HG03575 (cell line): ENCODE measurements around the gene SLC39A9.
"Not testable (repeated sequence)": the region's sequence is repeated elsewhere in the genome, so short reads cannot be mapped to it uniquely, and the experiment has no call there.

ENCODE experiments used
- ATAC-seq: cut with Tn5 transposase; IDR thresholded peaks from one replicate; pipeline ENCODE4 v1.9.1; 2021; ENCODE audit not compliant: unreplicated experiment, insufficient number of reproducible peaks, low FRiP score; ENCODE audit errors: extremely low read depth

Gene SLC39A9

GRCh38 chr14:69408331-69408960 lies 10.0 kb downstream of the SLC39A9 start:
- no peak for ATAC-seq

GRCh38 chr14:69413483-69413882 lies 15.0 kb downstream of the SLC39A9 start:
- ATAC-seq, result no peak

- not testable (repeated sequence) for ATAC-seq
These were observed 17.6 kb downstream of the SLC39A9 start for GRCh38 chr14:69416087-69416486.

- no peak for ATAC-seq
These were observed 24.8 kb downstream of the SLC39A9 start for GRCh38 chr14:69423279-69423678.

GRCh38 chr14:69424149-69424923 lies 25.8 kb downstream of the SLC39A9 start:
- ATAC-seq, result no peak

GRCh38 chr14:69427596-69427995 lies 29.1 kb downstream of the SLC39A9 start:
- ATAC-seq, result no peak

- no peak for ATAC-seq
These were observed 30.0 kb downstream of the SLC39A9 start for GRCh38 chr14:69428289-69428998.

- no peak for ATAC-seq
These were observed 31.2 kb downstream of the SLC39A9 start for GRCh38 chr14:69429643-69430042.

GRCh38 chr14:69430306-69430939 lies 31.9 kb downstream of the SLC39A9 start:
- no peak for ATAC-seq

GRCh38 chr14:69432364-69432763 lies 33.9 kb downstream of the SLC39A9 start:
- no peak for ATAC-seq

- ATAC-seq, result no peak
These were observed 41.2 kb downstream of the SLC39A9 start for GRCh38 chr14:69439521-69440270.

GRCh38 chr14:69441948-69442347 lies 43.5 kb downstream of the SLC39A9 start:
- ATAC-seq, result no peak

GRCh38 chr14:69443296-69443805 lies 44.9 kb downstream of the SLC39A9 start:
- no peak for ATAC-seq

GRCh38 chr14:69449216-69449615 lies 50.7 kb downstream of the SLC39A9 start:
- no peak for ATAC-seq

- ATAC-seq, result no peak
These were observed 53.4 kb downstream of the SLC39A9 start for GRCh38 chr14:69451941-69452340.

- ATAC-seq, result no peak
These were observed 59.9 kb downstream of the SLC39A9 start for GRCh38 chr14:69458350-69458749.

GRCh38 chr14:69459122-69459521 lies 60.6 kb downstream of the SLC39A9 start:
- ATAC-seq, result no peak

GRCh38 chr14:69460093-69460701 lies 61.7 kb downstream of the SLC39A9 start:
- ATAC-seq, result no peak
